ENCODE measurements around the gene KCNK16. TPM values are rescaled to one million over a fixed set of nuclear protein-coding genes. Genes with fewer than 3 reads are reported as not detected.

KCNK16 gene
- total RNA-seq, 1 donor: not detected

DNA sequence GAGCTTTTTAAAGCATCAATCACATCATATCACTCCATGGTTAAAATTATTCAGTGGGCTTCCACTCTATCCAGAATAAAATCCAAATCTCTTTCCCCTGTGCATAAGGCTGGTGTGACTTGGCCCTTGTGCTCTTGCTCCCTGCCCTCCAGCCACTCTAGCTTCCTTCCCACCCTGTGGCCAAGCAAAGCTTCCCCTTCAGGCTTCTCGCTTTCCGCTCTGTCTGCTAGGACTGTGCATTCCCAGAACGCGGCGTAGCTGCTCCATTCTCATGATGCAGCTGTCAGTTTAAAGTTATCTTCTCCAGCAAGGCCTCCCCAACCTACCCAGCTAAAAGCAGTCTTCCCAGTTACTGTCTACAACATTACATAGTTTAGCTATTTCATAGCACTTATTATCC is 19.4 kb upstream of the KCNK16 start:
- peaks cover 7% of the 10 kb centered on the region for H3K27me3 ChIP-seq (ENCODE audit: insufficient read depth, low read length)
- H2AFZ ChIP-seq (ENCODE audit: low read length): no peak overlapping the region
- H3K4me3 ChIP-seq (ENCODE audit: insufficient read depth, low read length): no peak overlapping the region
- no peak overlapping the region for H3K4me2 ChIP-seq (ENCODE audit: insufficient read depth, low read length)
- TF ChIP-seq, protein P1, sequence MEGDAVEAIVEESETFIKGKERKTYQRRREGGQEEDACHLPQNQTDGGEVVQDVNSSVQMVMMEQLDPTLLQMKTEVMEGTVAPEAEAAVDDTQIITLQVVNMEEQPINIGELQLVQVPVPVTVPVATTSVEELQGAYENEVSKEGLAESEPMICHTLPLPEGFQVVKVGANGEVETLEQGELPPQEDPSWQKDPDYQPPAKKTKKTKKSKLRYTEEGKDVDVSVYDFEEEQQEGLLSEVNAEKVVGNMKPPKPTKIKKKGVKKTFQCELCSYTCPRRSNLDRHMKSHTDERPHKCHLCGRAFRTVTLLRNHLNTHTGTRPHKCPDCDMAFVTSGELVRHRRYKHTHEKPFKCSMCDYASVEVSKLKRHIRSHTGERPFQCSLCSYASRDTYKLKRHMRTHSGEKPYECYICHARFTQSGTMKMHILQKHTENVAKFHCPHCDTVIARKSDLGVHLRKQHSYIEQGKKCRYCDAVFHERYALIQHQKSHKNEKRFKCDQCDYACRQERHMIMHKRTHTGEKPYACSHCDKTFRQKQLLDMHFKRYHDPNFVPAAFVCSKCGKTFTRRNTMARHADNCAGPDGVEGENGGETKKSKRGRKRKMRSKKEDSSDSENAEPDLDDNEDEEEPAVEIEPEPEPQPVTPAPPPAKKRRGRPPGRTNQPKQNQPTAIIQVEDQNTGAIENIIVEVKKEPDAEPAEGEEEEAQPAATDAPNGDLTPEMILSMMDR (IDR thresholded peaks at IDR 0.05; ENCODE audit: extremely low read depth, low read depth, low read length): no peak
- no peaks in the 10 kb centered on the region for H4K20me1 ChIP-seq (ENCODE audit: insufficient read depth, low read length)
- H3K9me3 ChIP-seq (ENCODE audit: low read depth, low read length): no peaks in the 10 kb centered on the region
- H3K4me1 ChIP-seq (ENCODE audit: insufficient read depth, low read length): no peaks in the 10 kb centered on the region
- peak; percentile 22 for DNase-seq (ENCODE audit: insufficient read length, low spot score, missing footprints)
- no peaks in the 10 kb centered on the region for H3K79me2 ChIP-seq (ENCODE audit: insufficient read depth, low read length)
- no peak overlapping the region for H3K27ac ChIP-seq (ENCODE audit: low read depth, low read length)
- H3K36me3 ChIP-seq (ENCODE audit: insufficient read depth, low read length): no peaks in the 10 kb centered on the region

DNA sequence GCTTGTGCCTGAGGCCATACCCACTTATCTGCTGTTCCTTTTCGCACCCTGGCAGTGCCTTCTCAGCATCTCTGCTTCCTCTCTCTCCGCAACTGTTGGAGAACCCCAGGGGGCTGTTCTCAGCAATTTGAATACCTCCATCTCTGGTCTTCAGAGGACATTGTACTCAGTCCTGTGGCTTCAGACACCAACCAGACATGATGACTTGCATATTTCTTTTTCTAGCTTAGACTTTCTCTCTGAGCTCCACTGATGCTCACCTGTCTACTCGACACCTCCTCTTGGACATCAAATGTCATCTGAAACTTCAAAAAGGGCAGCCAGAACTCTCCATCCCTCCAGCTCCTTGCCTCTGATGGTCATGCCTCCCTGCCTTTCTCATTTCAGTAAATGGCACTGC is 18.9 kb upstream of the KCNK16 start:
- Histone ChIP-seq H3K79me2 (ENCODE audit: insufficient read depth, low read length) (no peaks in the 10 kb centered on the region), H3K27me3 (ENCODE audit: insufficient read depth, low read length) (peaks cover 7% of the 10 kb centered on the region), H3K36me3 (ENCODE audit: insufficient read depth, low read length) (no peaks in the 10 kb centered on the region), H3K9me3 (ENCODE audit: low read depth, low read length) (no peaks in the 10 kb centered on the region), H3K27ac (ENCODE audit: low read depth, low read length) (no peak overlapping the region), H3K4me2 (ENCODE audit: insufficient read depth, low read length) (no peak overlapping the region), H4K20me1 (ENCODE audit: insufficient read depth, low read length) (no peaks in the 10 kb centered on the region), H3K4me3 (ENCODE audit: insufficient read depth, low read length) (no peak overlapping the region), H2AFZ (ENCODE audit: low read length) (no peak overlapping the region), H3K4me1 (ENCODE audit: insufficient read depth, low read length) (no peaks in the 10 kb centered on the region)
- DNase-seq (ENCODE audit: insufficient read length, low spot score, missing footprints): no peak
- TF ChIP-seq, protein P1 (IDR thresholded peaks at IDR 0.05; ENCODE audit: extremely low read depth, low read depth, low read length): no peak

DNA sequence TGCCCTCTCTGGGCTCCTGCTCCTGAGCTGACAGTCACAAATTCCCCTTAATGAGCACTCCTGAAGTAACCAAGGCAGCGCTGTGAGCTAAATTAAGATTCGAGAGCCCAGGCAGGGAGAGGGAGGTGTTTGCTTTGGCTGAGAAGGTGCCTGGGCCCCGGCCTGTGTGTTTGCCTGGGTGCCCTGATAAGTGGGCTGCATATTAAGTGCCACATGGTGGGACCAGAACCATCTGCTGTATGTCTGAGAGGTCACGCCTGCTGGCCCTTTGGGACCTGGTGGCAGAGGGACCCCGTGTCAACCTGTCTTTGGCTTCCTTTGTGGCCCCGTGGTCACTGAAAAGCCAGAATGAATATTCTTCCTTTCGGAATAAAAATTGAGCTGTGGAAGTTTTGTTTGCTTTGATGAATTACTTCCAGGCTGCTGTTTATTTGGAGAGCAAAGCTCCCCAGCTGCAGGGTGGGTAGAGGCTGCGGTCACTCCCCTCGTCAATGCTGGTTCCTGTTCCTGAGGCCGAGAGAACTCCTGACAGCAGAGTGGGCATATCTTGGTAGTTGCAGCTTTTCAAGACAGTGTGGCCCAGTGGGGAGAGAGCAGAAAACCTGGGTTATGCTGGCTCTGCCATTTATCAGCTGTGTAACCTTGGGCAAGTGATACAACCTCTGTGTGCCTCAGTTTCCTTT is 17.5 kb upstream of the KCNK16 start:
- H3K9me3 ChIP-seq (ENCODE audit: low read depth, low read length): no peaks in the 10 kb centered on the region

More for the DNA sequence above, 17.5 kb upstream of the KCNK16 start:
- Histone ChIP-seq H3K4me3 (ENCODE audit: insufficient read depth, low read length) (no peak overlapping the region), H3K79me2 (ENCODE audit: insufficient read depth, low read length) (no peaks in the 10 kb centered on the region), H4K20me1 (ENCODE audit: insufficient read depth, low read length) (no peaks in the 10 kb centered on the region), H2AFZ (ENCODE audit: low read length) (no peak overlapping the region), H3K4me1 (ENCODE audit: insufficient read depth, low read length) (no peaks in the 10 kb centered on the region), H3K27ac (ENCODE audit: low read depth, low read length) (no peak overlapping the region), H3K27me3 (ENCODE audit: insufficient read depth, low read length) (peaks cover 7% of the 10 kb centered on the region), H3K4me2 (ENCODE audit: insufficient read depth, low read length) (no peak overlapping the region), H3K36me3 (ENCODE audit: insufficient read depth, low read length) (no peaks in the 10 kb centered on the region)
- TF ChIP-seq, protein P1 (IDR thresholded peaks at IDR 0.05; ENCODE audit: extremely low read depth, low read depth, low read length): no peak
- DNase-seq (ENCODE audit: insufficient read length, low spot score, missing footprints): peak; percentile 60

All from osteoblast (primary cell).